Peyer's patch (tissue), 4 donors: Measurements from ENCODE around the gene INSC. TPM values are rescaled to one million over a fixed set of nuclear protein-coding genes. Genes with fewer than 3 reads are reported as not detected.

Experiments used
- DNase-seq, 3 donors: peaks; one replicate each; pipeline ENCODE4 v3.0.0-alpha.2; 2017 to 2019
- H3K27ac ChIP-seq, 4 donors: fragments of 200-600 bp; sonication (generic); one replicate each; pipeline ENCODE4 v1.5.1; 2016 to 2019
- H3K27me3 ChIP-seq, 2 donors: fragments of 200-600 bp; sonication (generic); one replicate each; pipeline ENCODE4 v1.5.1; 2019
- H3K36me3 ChIP-seq, 3 donors: fragments of 200-600 bp; sonication (generic); one replicate each; pipeline ENCODE4 v1.5.1; 2016 to 2019
- H3K4me1 ChIP-seq, 4 donors: fragments of 200-600 bp; sonication (generic); one replicate each; pipeline ENCODE4 v1.5.1; 2016 to 2019
- H3K4me3 ChIP-seq, 4 donors: fragments of 200-600 bp; sonication (generic); 1 replicate in 3 of 4; 2 replicates in 1 of 4; pipeline ENCODE4 v1.5.1; 2016 to 2019; ENCODE audit warnings: mild to moderate bottlenecking in 1 of 4
- H3K9me3 ChIP-seq, 4 donors: fragments of 200-600 bp; sonication (generic); one replicate each; pipeline ENCODE4 v1.5.1; 2016 to 2019; ENCODE audit warnings: mild to moderate bottlenecking in 1 of 4
- CTCF ChIP-seq, 6 experiments: fragments of 450-650 bp in 4 of 6; fragments of 200-600 bp in 2 of 6; sonication (generic) in 1 of 6; IDR thresholded peaks; one replicate each; pipeline ENCODE4 v1.5.1; 2017 to 2019; ENCODE audit warnings: antibody characterized with exemption in 6 of 6, mild to moderate bottlenecking in 3 of 6, moderate library complexity in 1 of 6
- POLR2A ChIP-seq, 2 donors: fragments of 450-650 bp; IDR thresholded peaks; one replicate each; pipeline ENCODE4 v1.5.1; 2017; ENCODE audit warnings: antibody characterized with exemption in 2 of 2, mild to moderate bottlenecking in 2 of 2, moderate library complexity in 2 of 2
- total RNA-seq, 4 donors: library from RNA; depleted of rRNA; stranded (reverse); fragments of >200 nt; gene quantifications; one replicate each; pipeline ENCODE4 v1.1.0, GENCODE V29; 2016

The INSC gene
- total RNA-seq, 4 donors from 2014 or later = 3.0 to 28.1 (median 6.8) TPM

DNA sequence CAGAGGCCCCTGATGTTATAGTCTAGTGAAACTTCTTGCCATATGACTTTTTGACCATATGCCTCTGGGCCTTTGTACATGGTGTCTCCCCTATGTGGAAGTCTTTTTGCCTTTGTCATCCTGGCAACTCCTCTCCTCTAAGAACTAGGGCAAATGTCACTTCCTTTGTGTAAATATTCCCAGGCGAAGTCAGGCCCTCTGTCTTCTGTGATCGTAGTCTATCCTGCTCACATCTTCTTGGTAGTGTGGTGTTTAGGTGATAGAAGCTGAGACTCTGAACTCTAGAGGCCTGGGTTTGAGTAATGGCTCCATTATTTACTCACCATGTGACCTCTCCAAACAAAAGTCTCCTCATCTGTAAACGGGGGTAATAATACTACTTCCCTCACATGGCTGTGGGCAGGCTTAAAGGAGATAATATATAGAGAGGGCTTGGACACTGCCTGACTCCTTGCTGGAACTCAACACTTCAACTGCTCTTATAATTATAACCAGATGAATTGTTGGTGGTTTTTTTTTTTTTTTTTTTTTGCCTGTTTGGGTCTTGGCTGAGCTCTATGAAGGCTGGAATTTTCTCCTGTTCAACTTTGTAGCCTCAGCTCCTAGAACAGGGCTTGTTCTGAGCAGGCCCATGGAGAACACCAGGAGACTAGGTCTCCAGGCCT is 43.8 kb downstream of the INSC start:
- Histone ChIP-seq H3K27ac (peak overlapping the region in 1 of 4 donors; percentile 35), H3K27me3 (no peaks in the 10 kb centered on the region), H3K4me3 (no peak overlapping the region), H3K36me3 (no peaks in the 10 kb centered on the region), H3K9me3 (no peaks in the 10 kb centered on the region), H3K4me1 (no peaks in the 10 kb centered on the region)
- TF ChIP-seq POLR2A (IDR thresholded peaks at IDR 0.05) (no peak), CTCF (IDR thresholded peaks at IDR 0.05) (no peak)
- DNase-seq = no peak

GRCh38 chr11:15159085-15159484 is 44.4 kb downstream of the INSC start:
- no peak overlapping the region for H3K4me3 ChIP-seq
- no peak for DNase-seq
- no peaks in the 10 kb centered on the region for H3K27me3 ChIP-seq
- no peaks in the 10 kb centered on the region for H3K36me3 ChIP-seq
- H3K9me3 ChIP-seq = no peaks in the 10 kb centered on the region
- H3K27ac ChIP-seq = peak overlapping the region in 1 of 4 donors; percentile 35
- no peaks in the 10 kb centered on the region for H3K4me1 ChIP-seq
- TF ChIP-seq CTCF (IDR thresholded peaks at IDR 0.05) (peak in 5 of 6 experiments; percentile 6 to 51 (median 42)), POLR2A (IDR thresholded peaks at IDR 0.05) (no peak)

GRCh38 chr11:15161790-15162189 is 47.1 kb downstream of the INSC start:
- H3K27ac ChIP-seq = no peak overlapping the region
- no peak for DNase-seq

GRCh38 chr11:15163136-15163535 is 48.4 kb downstream of the INSC start:
- no peak overlapping the region for H3K4me3 ChIP-seq
- H3K4me1 ChIP-seq = no peaks in the 10 kb centered on the region

More at GRCh38 chr11:15161790-15162189, 47.1 kb downstream of the INSC start:
- Histone ChIP-seq H3K4me1 (no peaks in the 10 kb centered on the region), H3K4me3 (no peak overlapping the region), H3K27me3 (no peaks in the 10 kb centered on the region), H3K9me3 (no peaks in the 10 kb centered on the region), H3K36me3 (no peaks in the 10 kb centered on the region)
- no peak for TF ChIP-seq CTCF (IDR thresholded peaks at IDR 0.05)
- no peak for TF ChIP-seq POLR2A (IDR thresholded peaks at IDR 0.05)

GRCh38 chr11:15166204-15166603 is 51.5 kb downstream of the INSC start:
- H3K4me3 ChIP-seq = no peak overlapping the region
- no peak overlapping the region for H3K27ac ChIP-seq
- no peak for TF ChIP-seq CTCF (IDR thresholded peaks at IDR 0.05)
- no peak for TF ChIP-seq POLR2A (IDR thresholded peaks at IDR 0.05)
- H3K9me3 ChIP-seq = no peaks in the 10 kb centered on the region
- H3K4me1 ChIP-seq = no peaks in the 10 kb centered on the region
- DNase-seq = no peak
- no peaks in the 10 kb centered on the region for H3K36me3 ChIP-seq
- H3K27me3 ChIP-seq = no peaks in the 10 kb centered on the region

More at GRCh38 chr11:15163136-15163535, 48.4 kb downstream of the INSC start:
- H3K9me3 ChIP-seq = no peaks in the 10 kb centered on the region
- no peak for DNase-seq
- no peaks in the 10 kb centered on the region for H3K27me3 ChIP-seq
- H3K36me3 ChIP-seq = no peaks in the 10 kb centered on the region
- no peak overlapping the region for H3K27ac ChIP-seq
- TF ChIP-seq POLR2A (IDR thresholded peaks at IDR 0.05) (no peak), CTCF (IDR thresholded peaks at IDR 0.05) (no peak)
